H9 (cell line): Measurements from ENCODE around the gene MDGA2. TPM values are rescaled to one million over a fixed set of nuclear protein-coding genes. Genes with fewer than 3 reads are reported as not detected.

Source experiments
- DNase-seq: peaks from one replicate; pipeline ENCODE4 v3.0.0-alpha.2; 2017
- H2AFZ ChIP-seq: one replicate; pipeline ENCODE4 v1.6.1; 2013; ENCODE audit warnings: mild to moderate bottlenecking, low read length, control low read depth, moderate library complexity
- H2AK5ac ChIP-seq: 2 replicates; pipeline ENCODE4 v1.6.1; 2013; ENCODE audit warnings: low read length, control low read depth, mixed read lengths; ENCODE audit not compliant: insufficient read length
- H2BK120ac ChIP-seq: one replicate; pipeline ENCODE4 v1.6.1; 2013; ENCODE audit warnings: low read depth, mild to moderate bottlenecking, low read length, control low read depth, inconsistent platforms; ENCODE audit not compliant: poor library complexity, severe bottlenecking
- H2BK12ac ChIP-seq: 2 replicates; pipeline ENCODE4 v1.6.1; 2013; ENCODE audit warnings: low read length, control low read depth, mixed read lengths, low read depth; ENCODE audit not compliant: insufficient read length
- H2BK15ac ChIP-seq: 2 replicates; pipeline ENCODE4 v1.6.1; 2013; ENCODE audit warnings: low read depth, low read length, control low read depth
- H2BK20ac ChIP-seq: one replicate; pipeline ENCODE4 v1.6.1; 2013; ENCODE audit warnings: low read depth, mild to moderate bottlenecking, low read length, control low read depth, inconsistent platforms; ENCODE audit not compliant: poor library complexity, severe bottlenecking
- H2BK5ac ChIP-seq: 2 replicates; pipeline ENCODE4 v1.6.1; 2013; ENCODE audit warnings: low read length, control low read depth, mixed read lengths; ENCODE audit not compliant: insufficient read length
- H3K14ac ChIP-seq: 2 replicates; pipeline ENCODE4 v1.6.1; 2013; ENCODE audit warnings: low read length, control low read depth; ENCODE audit not compliant: insufficient read depth
- H3K18ac ChIP-seq: 2 replicates; pipeline ENCODE4 v1.6.1; 2013; ENCODE audit warnings: low read depth, mild to moderate bottlenecking, mixed read lengths, low read length, control low read depth; ENCODE audit not compliant: insufficient read length
- H3K23ac ChIP-seq: 2 replicates; pipeline ENCODE4 v1.6.1; 2013; ENCODE audit warnings: low read length, control low read depth, mixed read lengths, low read depth; ENCODE audit not compliant: insufficient read length
- H3K23me2 ChIP-seq: 2 replicates; pipeline ENCODE4 v1.6.1; 2013; ENCODE audit warnings: low read depth, mild to moderate bottlenecking, mixed read lengths, low read length, control low read depth; ENCODE audit not compliant: insufficient read length, poor library complexity, severe bottlenecking
- H3K27ac ChIP-seq: 2 replicates; pipeline ENCODE4 v1.5.1; 2013; ENCODE audit warnings: low read length, control low read depth, mixed read lengths, low read depth; ENCODE audit not compliant: insufficient read length
- H3K27me3 ChIP-seq: 2 replicates; pipeline ENCODE4 v1.6.1; 2013; ENCODE audit warnings: low read length, control low read depth, inconsistent platforms; ENCODE audit not compliant: insufficient read depth
- H3K4ac ChIP-seq: 2 replicates; pipeline ENCODE4 v1.6.1; 2013; ENCODE audit warnings: low read depth, mild to moderate bottlenecking, control low read depth, inconsistent platforms, low read length, moderate library complexity
- H3K4me1 ChIP-seq: 2 replicates; pipeline ENCODE4 v1.6.1; 2013; ENCODE audit warnings: low read length, control low read depth, inconsistent platforms; ENCODE audit not compliant: insufficient read depth
- H3K4me2 ChIP-seq: 2 replicates; pipeline ENCODE4 v1.6.1; 2013; ENCODE audit warnings: low read length, control low read depth, mixed read lengths; ENCODE audit not compliant: insufficient read length, insufficient read depth
- H3K56ac ChIP-seq: 2 replicates; pipeline ENCODE4 v1.6.1; 2013; ENCODE audit warnings: low read depth, mild to moderate bottlenecking, mixed read lengths, low read length, control low read depth; ENCODE audit not compliant: insufficient read length
- H3K79me1 ChIP-seq: 2 replicates; pipeline ENCODE4 v1.6.1; 2013; ENCODE audit warnings: low read depth, mild to moderate bottlenecking, moderate library complexity, low read length, control low read depth, inconsistent platforms; ENCODE audit not compliant: insufficient read depth, poor library complexity, severe bottlenecking
- H3K79me2 ChIP-seq: 2 replicates; pipeline ENCODE4 v1.6.1; 2013; ENCODE audit warnings: low read length, control low read depth, inconsistent platforms; ENCODE audit not compliant: insufficient read depth
- H3K9ac ChIP-seq: 2 replicates; pipeline ENCODE4 v1.6.1; 2013; ENCODE audit warnings: low read length, control low read depth, mixed read lengths; ENCODE audit not compliant: insufficient read length; ENCODE audit errors: extremely low read depth
- H3K9me3 ChIP-seq: one replicate; pipeline ENCODE4 v1.6.1; 2013; ENCODE audit warnings: low read depth, low read length, inconsistent platforms; ENCODE audit not compliant: control insufficient read depth
- H3T11ph ChIP-seq: one replicate; pipeline ENCODE4 v1.6.1; 2013; ENCODE audit warnings: mild to moderate bottlenecking, low read length, control low read depth, inconsistent platforms
- H4K20me1 ChIP-seq: one replicate; pipeline ENCODE4 v1.6.1; 2013; ENCODE audit not compliant: control insufficient read depth, insufficient read length, insufficient read depth
- H4K5ac ChIP-seq: 2 replicates; pipeline ENCODE4 v1.6.1; 2013; ENCODE audit warnings: low read depth, mild to moderate bottlenecking, mixed read lengths, low read length, control low read depth; ENCODE audit not compliant: insufficient read length
- H4K8ac ChIP-seq: replicated peaks from 2 replicates; pipeline ENCODE4 v1.6.1; 2013; ENCODE audit warnings: low read length, control low read depth, mixed read lengths, low read depth; ENCODE audit not compliant: insufficient read length
- H4K91ac ChIP-seq: 2 replicates; pipeline ENCODE4 v1.6.1; 2013; ENCODE audit warnings: low read depth, mild to moderate bottlenecking, moderate library complexity, mixed read lengths, low read length, control low read depth; ENCODE audit not compliant: insufficient read length
- H3K27ac Mint-ChIP-seq, 3 experiments: 2 replicates in 2 of 3; 3 replicates in 1 of 3; pipeline ENCODE4 v1.8.0; 2020 to 2021; ENCODE audit warnings: mixed read lengths in 3 of 3, mild to moderate bottlenecking in 1 of 3, moderate library complexity in 1 of 3
- H3K27me3 Mint-ChIP-seq: 2 replicates; pipeline ENCODE4 v1.8.0; 2021; ENCODE audit warnings: low read depth, mild to moderate bottlenecking, moderate library complexity, mixed read lengths
- H3K36me3 Mint-ChIP-seq, 3 experiments: 2 replicates in 2 of 3; 3 replicates in 1 of 3; pipeline ENCODE4 v1.8.0; 2020 to 2021; ENCODE audit warnings: low read depth in 3 of 3, mixed read lengths in 3 of 3; ENCODE audit not compliant: insufficient read depth in 1 of 3
- H3K4me1 Mint-ChIP-seq, 2 experiments: 2 replicates each; pipeline ENCODE4 v1.8.0; 2020; ENCODE audit warnings: mixed read lengths in 2 of 2
- H3K4me3 Mint-ChIP-seq, 2 experiments: 2 replicates in 1 of 2; 3 replicates in 1 of 2; pipeline ENCODE4 v1.8.0; 2020 to 2021; ENCODE audit warnings: mild to moderate bottlenecking in 2 of 2, mixed read lengths in 2 of 2, moderate library complexity in 1 of 2
- H3K9me3 Mint-ChIP-seq, 2 experiments: 2 replicates in 1 of 2; 3 replicates in 1 of 2; pipeline ENCODE4 v1.8.0; 2020; ENCODE audit warnings: mild to moderate bottlenecking in 2 of 2, mixed read lengths in 2 of 2, moderate library complexity in 1 of 2
- WGBS: extraction: QIAGEN DNeasy Blood & Tissue Kit; methylation state at CpG from one replicate; pipeline ENCODE4 v1.1.7; 2013; ENCODE audit warnings: missing lambda C conversion rate, low lambda C conversion rate, mixed read lengths; ENCODE audit not compliant: insufficient read length; ENCODE audit errors: extremely low coverage; 5-methylcytosine and 5-hydroxymethylcytosine counted together
- total RNA-seq: library from RNA; stranded (reverse); gene quantifications from 2 replicates; pipeline ENCODE4 v1.2.1, GENCODE V29; 2021
- TF ChIP-seq, protein P1 (sequence below): fragments of 200-600 bp; sonication (generic); conservative IDR thresholded peaks from 3 replicates; pipeline ENCODE4 v1.8.0; 2021; ENCODE audit warnings: antibody characterized with exemption, mild to moderate bottlenecking

MDGA2 gene
- total RNA-seq, 1 experiment from 2014 or later = 1.9 TPM

GRCh38 chr14:47346849-47347248, 328.6 kb downstream of the MDGA2 start:
- no peak overlapping the region for H3K4ac ChIP-seq
- no peak overlapping the region for H3K56ac ChIP-seq
- no peak overlapping the region for H3K18ac ChIP-seq
- H3K23me2 ChIP-seq = no peaks in the 10 kb centered on the region
- no peak overlapping the region for H2BK120ac ChIP-seq
- no peak overlapping the region for H4K8ac ChIP-seq
- no peaks in the 10 kb centered on the region for H3K4me1 ChIP-seq
- no peak overlapping the region for H2BK15ac ChIP-seq
- H3K27me3 ChIP-seq = no peaks in the 10 kb centered on the region
- no peak overlapping the region for H3K27ac ChIP-seq
- no peaks in the 10 kb centered on the region for H4K20me1 ChIP-seq
- no peak overlapping the region for H2BK12ac ChIP-seq
- no peak overlapping the region for H3K4me2 ChIP-seq
- no CpG with 5 or more reads among the region's 5 CpGs for WGBS
- TF ChIP-seq, protein P1, sequence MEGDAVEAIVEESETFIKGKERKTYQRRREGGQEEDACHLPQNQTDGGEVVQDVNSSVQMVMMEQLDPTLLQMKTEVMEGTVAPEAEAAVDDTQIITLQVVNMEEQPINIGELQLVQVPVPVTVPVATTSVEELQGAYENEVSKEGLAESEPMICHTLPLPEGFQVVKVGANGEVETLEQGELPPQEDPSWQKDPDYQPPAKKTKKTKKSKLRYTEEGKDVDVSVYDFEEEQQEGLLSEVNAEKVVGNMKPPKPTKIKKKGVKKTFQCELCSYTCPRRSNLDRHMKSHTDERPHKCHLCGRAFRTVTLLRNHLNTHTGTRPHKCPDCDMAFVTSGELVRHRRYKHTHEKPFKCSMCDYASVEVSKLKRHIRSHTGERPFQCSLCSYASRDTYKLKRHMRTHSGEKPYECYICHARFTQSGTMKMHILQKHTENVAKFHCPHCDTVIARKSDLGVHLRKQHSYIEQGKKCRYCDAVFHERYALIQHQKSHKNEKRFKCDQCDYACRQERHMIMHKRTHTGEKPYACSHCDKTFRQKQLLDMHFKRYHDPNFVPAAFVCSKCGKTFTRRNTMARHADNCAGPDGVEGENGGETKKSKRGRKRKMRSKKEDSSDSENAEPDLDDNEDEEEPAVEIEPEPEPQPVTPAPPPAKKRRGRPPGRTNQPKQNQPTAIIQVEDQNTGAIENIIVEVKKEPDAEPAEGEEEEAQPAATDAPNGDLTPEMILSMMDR = no peak
- no peak overlapping the region for H4K91ac ChIP-seq
- Mint-ChIP-seq H3K36me3 (no peaks in the 10 kb centered on the region), H3K4me1 (peaks cover 18 to 30% of the 10 kb centered on the region in 2 experiments), H3K4me3 (no peak overlapping the region), H3K9me3 (no peaks in the 10 kb centered on the region), H3K27ac (no peak overlapping the region), H3K27me3 (no peaks in the 10 kb centered on the region)
- H3T11ph ChIP-seq = no peak overlapping the region
- H3K9ac ChIP-seq = no peak overlapping the region
- H3K79me2 ChIP-seq = no peaks in the 10 kb centered on the region
- H3K14ac ChIP-seq = no peak overlapping the region
- H2BK20ac ChIP-seq = no peak overlapping the region
- H4K5ac ChIP-seq = no peak overlapping the region
- H2BK5ac ChIP-seq = no peak overlapping the region
- no peak for DNase-seq
- no peaks in the 10 kb centered on the region for H3K79me1 ChIP-seq
- H2AK5ac ChIP-seq = no peak overlapping the region
- no peak overlapping the region for H2AFZ ChIP-seq
- H3K23ac ChIP-seq = no peak overlapping the region
- H3K9me3 ChIP-seq = no peaks in the 10 kb centered on the region
